Cardiac muscle cell (in vitro differentiated cells and primary cell): ENCODE data around the gene MACROD2. TPM values are rescaled to one million over a fixed set of nuclear protein-coding genes. Genes with fewer than 3 reads are reported as not detected.

Experiments
- DNase-seq, 2 donors: peaks; one replicate each; pipeline versions ENCODE4 v3.0.0 to v3.0.0-alpha.2; 2010 to 2017; ENCODE audit warnings: low read depth in 1 of 2, low spot score in 1 of 2
- H3K27ac ChIP-seq: fragments of 200-600 bp; sonication (generic); 2 replicates; pipeline ENCODE4 v1.5.1; 2016
- H3K27me3 ChIP-seq: fragments of 200-600 bp; sonication (generic); 2 replicates; pipeline ENCODE4 v1.6.0; 2016; ENCODE audit warnings: control low read depth
- H3K36me3 ChIP-seq: fragments of 200-600 bp; sonication (generic); 2 replicates; pipeline ENCODE4 v1.5.1; 2016; ENCODE audit warnings: control low read depth
- H3K4me1 ChIP-seq: fragments of 200-600 bp; sonication (generic); 2 replicates; pipeline ENCODE4 v1.8.1; 2017; ENCODE audit warnings: low read depth, mild to moderate bottlenecking, mixed run types
- H3K4me3 ChIP-seq: fragments of 200-600 bp; sonication (generic); 2 replicates; pipeline ENCODE4 v1.5.1; 2016; ENCODE audit warnings: mild to moderate bottlenecking
- H3K9me3 ChIP-seq: fragments of 200-600 bp; sonication (generic); 2 replicates; pipeline ENCODE4 v1.5.1; 2017; ENCODE audit warnings: low read depth, mild to moderate bottlenecking, control low read depth
- CTCF ChIP-seq: IDR thresholded peaks from 2 replicates; pipeline ENCODE4 v1.5.1; 2012; ENCODE audit warnings: low read depth, mild to moderate bottlenecking, low read length
- polyA plus RNA-seq: library from polyadenylated mRNA; unstranded; fragments of >200 nt; fragmentation: Nextera tagmentation; extraction: Ambion mirVana; gene quantifications from 2 replicates; pipeline ENCODE4 v1.2.1, GENCODE V29; 2016
- total RNA-seq: library from RNA; depleted of rRNA; stranded (reverse); fragments of >200 nt; gene quantifications from 2 replicates; pipeline ENCODE4 v1.2.3, GENCODE V29; 2016

Gene MACROD2
- total and polyA plus RNA-seq, 2 experiments from 2014 or later: 9.3 to 14.4 TPM

DNA sequence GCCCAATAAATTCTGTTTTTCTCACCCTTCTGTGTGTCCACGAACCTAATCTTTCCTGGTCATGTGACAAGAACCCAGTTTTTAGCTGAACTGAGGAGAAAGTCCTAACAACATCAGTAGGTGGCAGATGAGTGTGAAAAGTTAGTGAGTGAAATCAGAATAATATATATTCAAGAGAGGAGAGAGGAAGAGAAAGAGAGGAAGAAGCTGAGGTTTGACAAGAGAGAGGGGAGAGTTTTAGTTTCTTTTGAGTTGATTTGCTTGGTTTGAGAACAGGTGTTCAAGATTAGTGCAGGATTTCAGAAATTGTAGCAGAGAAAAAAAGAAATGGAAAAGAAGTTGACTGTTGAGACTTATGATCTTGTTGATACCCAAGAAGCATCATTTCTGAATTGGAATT is 1272.6 kb downstream of the MACROD2 start:
- Histone ChIP-seq H3K4me3 (no peak overlapping the region), H3K36me3 (no peaks in the 10 kb centered on the region), H3K4me1 (no peaks in the 10 kb centered on the region), H3K27me3 (no peaks in the 10 kb centered on the region), H3K27ac (no peak overlapping the region), H3K9me3 (no peaks in the 10 kb centered on the region)
- DNase-seq: no peak
- TF ChIP-seq CTCF: no peak

- H3K36me3 ChIP-seq: no peaks in the 10 kb centered on the region
- H3K27ac ChIP-seq: no peak overlapping the region
- H3K4me1 ChIP-seq: no peaks in the 10 kb centered on the region
- no peak overlapping the region for H3K4me3 ChIP-seq
- H3K9me3 ChIP-seq: no peaks in the 10 kb centered on the region
- DNase-seq: no peak
- TF ChIP-seq CTCF: no peak
- no peaks in the 10 kb centered on the region for H3K27me3 ChIP-seq
Measured at GRCh38 chr20:15278041-15278440, 1282.7 kb downstream of the MACROD2 start.

GRCh38 chr20:15287329-15287728 is 1292.0 kb downstream of the MACROD2 start:
- Histone ChIP-seq H3K27ac (no peak overlapping the region), H3K9me3 (no peaks in the 10 kb centered on the region), H3K36me3 (no peaks in the 10 kb centered on the region), H3K4me3 (no peak overlapping the region), H3K27me3 (no peaks in the 10 kb centered on the region), H3K4me1 (no peaks in the 10 kb centered on the region)
- no peak for TF ChIP-seq CTCF
- DNase-seq: no peak

- no peaks in the 10 kb centered on the region for H3K36me3 ChIP-seq
- no peak for DNase-seq
- no peaks in the 10 kb centered on the region for H3K9me3 ChIP-seq
- H3K27ac ChIP-seq: no peak overlapping the region
- no peak overlapping the region for H3K4me3 ChIP-seq
- no peak for TF ChIP-seq CTCF
- H3K4me1 ChIP-seq: no peaks in the 10 kb centered on the region
- H3K27me3 ChIP-seq: no peaks in the 10 kb centered on the region
Measured at GRCh38 chr20:15288106-15288505, 1292.8 kb downstream of the MACROD2 start.

DNA sequence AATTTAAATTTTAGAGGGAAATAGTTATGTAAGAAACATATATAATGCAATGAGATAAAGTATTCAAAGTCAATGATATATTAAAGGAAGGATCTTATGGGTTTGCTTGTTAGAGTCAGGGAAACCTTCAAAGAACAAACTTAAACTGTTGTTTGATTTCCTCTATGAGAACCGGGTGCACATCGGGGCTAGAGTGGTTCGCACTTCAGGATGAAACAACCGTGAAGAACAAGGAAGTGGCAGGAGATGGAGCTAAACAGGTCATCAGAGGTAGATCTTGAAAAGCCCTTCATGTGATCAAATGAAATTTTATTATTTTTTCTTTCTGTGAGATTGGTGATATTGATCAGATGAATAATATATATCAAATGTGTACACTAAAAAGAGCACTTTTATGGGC is 1294.0 kb downstream of the MACROD2 start:
- TF ChIP-seq CTCF: no peak
- DNase-seq: no peak
- Histone ChIP-seq H3K27ac (no peak overlapping the region), H3K9me3 (no peaks in the 10 kb centered on the region), H3K4me1 (no peaks in the 10 kb centered on the region), H3K27me3 (no peaks in the 10 kb centered on the region), H3K4me3 (no peak overlapping the region), H3K36me3 (no peaks in the 10 kb centered on the region)

DNA sequence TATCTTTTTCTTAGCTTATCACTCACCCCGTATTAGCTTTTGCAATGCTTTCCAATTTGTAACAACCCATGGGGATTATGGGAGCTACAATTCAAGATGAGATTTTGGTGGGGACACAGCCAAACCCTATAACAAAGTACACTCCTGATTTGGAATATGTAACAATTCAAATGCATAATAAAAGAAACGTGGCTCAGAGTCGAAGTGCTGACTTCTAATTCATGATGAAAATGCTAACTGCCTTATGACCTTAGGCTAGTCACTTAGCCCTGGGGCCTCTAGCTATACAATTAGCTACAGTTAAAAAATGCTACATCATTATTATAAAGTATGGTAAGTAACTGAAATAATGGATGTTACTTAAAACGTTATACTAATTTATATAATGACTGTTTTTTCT is 1297.1 kb downstream of the MACROD2 start:
- DNase-seq: no peak

More for the DNA sequence above, 1297.1 kb downstream of the MACROD2 start:
- Histone ChIP-seq H3K4me3 (no peak overlapping the region), H3K27ac (no peak overlapping the region), H3K4me1 (no peaks in the 10 kb centered on the region), H3K9me3 (no peaks in the 10 kb centered on the region), H3K36me3 (no peaks in the 10 kb centered on the region), H3K27me3 (no peaks in the 10 kb centered on the region)
- no peak for TF ChIP-seq CTCF
